Right atrium auricular region (tissue), 2 donors: Measurements from ENCODE around the gene SLC10A1. TPM values are rescaled to one million over a fixed set of nuclear protein-coding genes. Genes with fewer than 3 reads are reported as not detected.

Source experiments
- DNase-seq: peaks from one replicate; pipeline ENCODE4 v3.0.0-alpha.2; 2019; ENCODE audit warnings: low spot score
- H3K27ac ChIP-seq, 2 donors: fragments of 200-600 bp; sonication (generic); 1 replicate in 1 of 2; 2 replicates in 1 of 2; pipeline ENCODE4 v1.5.1; 2016 to 2019
- H3K27me3 ChIP-seq, 2 donors: fragments of 200-600 bp; sonication (generic); one replicate each; pipeline versions ENCODE4 v1.5.1 to v1.6.0; 2017 to 2019
- H3K36me3 ChIP-seq: fragments of 200-600 bp; sonication (generic); one replicate; pipeline ENCODE4 v1.5.1; 2016
- H3K4me1 ChIP-seq, 2 donors: fragments of 200-600 bp; sonication (generic); one replicate each; pipeline versions ENCODE4 v1.5.1 to v1.6.0; 2017 to 2019
- H3K4me3 ChIP-seq, 2 donors: fragments of 200-600 bp; sonication (generic); 1 replicate in 1 of 2; 2 replicates in 1 of 2; pipeline ENCODE4 v1.5.1; 2017 to 2019; ENCODE audit warnings: mild to moderate bottlenecking in 1 of 2, moderate library complexity in 1 of 2
- H3K9me3 ChIP-seq, 2 donors: fragments of 200-600 bp; sonication (generic); one replicate each; pipeline ENCODE4 v1.5.1; 2019
- CTCF ChIP-seq, 2 donors: fragments of 200-600 bp; sonication (generic); IDR thresholded peaks; one replicate each; pipeline ENCODE4 v1.5.1; 2019; ENCODE audit warnings: antibody characterized with exemption in 2 of 2
- total RNA-seq, 2 donors: library from RNA; depleted of rRNA; stranded (reverse); fragments of >200 nt; gene quantifications; one replicate each; pipeline ENCODE4 v1.1.0, GENCODE V29; 2016

SLC10A1 gene
- total RNA-seq, 2 donors from 2014 or later: 0.16 TPM; not detected in 1

- no peak for TF ChIP-seq CTCF (IDR thresholded peaks at IDR 0.05)
- Histone ChIP-seq H3K4me3 (no peak overlapping the region), H3K36me3 (peaks cover 93% of the 10 kb centered on the region), H3K27me3 (no peaks in the 10 kb centered on the region), H3K9me3 (no peaks in the 10 kb centered on the region), H3K4me1 (peaks cover 0 to 50% of the 10 kb centered on the region in 2 donors), H3K27ac (no peak overlapping the region)
- no peak for DNase-seq
Observed at GRCh38 chr14:69772082-69773017, 24.7 kb downstream of the SLC10A1 start.

GRCh38 chr14:69771136-69771535 lies 25.9 kb downstream of the SLC10A1 start:
- no peak for TF ChIP-seq CTCF (IDR thresholded peaks at IDR 0.05)
- H3K9me3 ChIP-seq: no peaks in the 10 kb centered on the region
- H3K4me3 ChIP-seq: no peak overlapping the region
- H3K27me3 ChIP-seq: no peaks in the 10 kb centered on the region
- no peak overlapping the region for H3K27ac ChIP-seq
- no peak for DNase-seq
- H3K4me1 ChIP-seq: peaks cover 0 to 44% of the 10 kb centered on the region in 2 donors
- peaks cover 84% of the 10 kb centered on the region for H3K36me3 ChIP-seq

DNA sequence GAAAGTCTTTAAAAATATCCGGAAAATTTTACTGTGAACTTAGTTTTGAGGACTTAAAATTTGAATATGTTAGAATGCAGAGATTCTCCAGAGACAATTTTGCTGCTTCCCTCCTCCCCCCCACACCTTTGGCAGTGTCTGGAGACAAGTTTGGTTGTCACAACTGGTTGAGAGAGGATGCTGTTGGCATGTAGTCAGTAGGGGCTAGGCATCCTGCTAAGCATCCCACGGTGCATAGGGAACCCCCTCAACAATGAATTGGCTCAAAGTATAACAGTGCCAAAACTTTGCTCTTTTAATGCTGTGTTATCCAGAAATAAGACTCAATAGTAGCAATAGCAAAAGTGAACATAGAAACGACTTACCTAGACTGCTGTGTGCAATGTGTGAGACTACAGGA lies 26.5 kb downstream of the SLC10A1 start:
- peaks cover 78% of the 10 kb centered on the region for H3K36me3 ChIP-seq
- H3K27ac ChIP-seq: no peak overlapping the region
- no peak for DNase-seq
- H3K27me3 ChIP-seq: no peaks in the 10 kb centered on the region
- no peak overlapping the region for H3K4me3 ChIP-seq
- H3K9me3 ChIP-seq: no peaks in the 10 kb centered on the region
- no peak for TF ChIP-seq CTCF (IDR thresholded peaks at IDR 0.05)
- peaks cover 0 to 45% of the 10 kb centered on the region in 2 donors for H3K4me1 ChIP-seq

DNA sequence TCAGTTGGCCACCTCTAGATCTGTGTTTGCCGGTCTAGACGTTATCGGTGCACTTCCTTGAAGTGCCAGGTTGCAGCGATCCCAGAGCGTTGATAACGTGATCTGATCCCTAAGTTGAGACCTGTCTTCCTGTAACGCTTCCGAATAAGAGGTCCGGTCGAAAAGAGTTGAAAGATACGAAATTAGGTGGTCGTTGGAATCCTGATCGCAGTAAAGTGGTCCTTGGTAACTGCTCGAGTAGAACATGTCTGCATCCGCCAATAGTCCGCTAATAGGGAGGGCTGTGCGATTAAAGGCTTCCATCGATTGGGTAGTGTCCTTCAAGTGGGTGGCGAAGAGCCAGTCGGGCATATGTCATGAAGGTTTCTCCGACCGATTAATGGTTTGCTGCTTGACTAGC lies 27.4 kb downstream of the SLC10A1 start:
- Histone ChIP-seq H3K27me3 (no peaks in the 10 kb centered on the region), H3K9me3 (no peaks in the 10 kb centered on the region), H3K4me1 (peaks cover 0 to 40% of the 10 kb centered on the region in 2 donors), H3K4me3 (no peak overlapping the region), H3K27ac (no peak overlapping the region), H3K36me3 (peaks cover 69% of the 10 kb centered on the region)
- no peak for TF ChIP-seq CTCF (IDR thresholded peaks at IDR 0.05)
- no peak for DNase-seq

DNA sequence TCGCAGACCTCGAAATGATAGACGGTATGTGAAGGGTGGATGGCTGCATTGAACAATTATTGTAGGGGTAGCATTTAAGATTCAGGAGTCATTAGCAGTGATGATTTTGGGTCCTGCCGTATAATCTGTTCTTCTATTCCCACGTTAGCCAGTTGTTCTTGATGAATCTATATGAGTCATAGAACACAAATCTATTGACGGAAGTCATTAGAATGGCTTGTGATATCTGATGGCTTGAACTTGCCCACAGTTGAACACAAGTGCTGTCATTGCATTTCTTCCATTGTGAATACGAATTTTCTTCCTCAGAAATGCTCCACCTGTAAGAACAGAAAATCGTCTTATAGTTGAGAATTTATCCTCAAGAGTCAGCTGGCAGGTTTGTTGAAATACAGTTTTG lies 28.2 kb downstream of the SLC10A1 start:
- no peak for TF ChIP-seq CTCF (IDR thresholded peaks at IDR 0.05)
- Histone ChIP-seq H3K4me1 (peaks cover 0 to 40% of the 10 kb centered on the region in 2 donors), H3K27ac (peak overlapping the region; percentile 98 to 100), H3K27me3 (no peaks in the 10 kb centered on the region), H3K4me3 (peak overlapping the region; percentile 95 to 97), H3K9me3 (no peaks in the 10 kb centered on the region), H3K36me3 (peaks cover 61% of the 10 kb centered on the region)
- no peak for DNase-seq
